ENCODE measurements around the gene CHST11. TPM values are rescaled to one million over a fixed set of nuclear protein-coding genes. Genes with fewer than 3 reads are reported as not detected.

Gene CHST11
- total RNA-seq, 1 donor, result 8.2 TPM

DNA sequence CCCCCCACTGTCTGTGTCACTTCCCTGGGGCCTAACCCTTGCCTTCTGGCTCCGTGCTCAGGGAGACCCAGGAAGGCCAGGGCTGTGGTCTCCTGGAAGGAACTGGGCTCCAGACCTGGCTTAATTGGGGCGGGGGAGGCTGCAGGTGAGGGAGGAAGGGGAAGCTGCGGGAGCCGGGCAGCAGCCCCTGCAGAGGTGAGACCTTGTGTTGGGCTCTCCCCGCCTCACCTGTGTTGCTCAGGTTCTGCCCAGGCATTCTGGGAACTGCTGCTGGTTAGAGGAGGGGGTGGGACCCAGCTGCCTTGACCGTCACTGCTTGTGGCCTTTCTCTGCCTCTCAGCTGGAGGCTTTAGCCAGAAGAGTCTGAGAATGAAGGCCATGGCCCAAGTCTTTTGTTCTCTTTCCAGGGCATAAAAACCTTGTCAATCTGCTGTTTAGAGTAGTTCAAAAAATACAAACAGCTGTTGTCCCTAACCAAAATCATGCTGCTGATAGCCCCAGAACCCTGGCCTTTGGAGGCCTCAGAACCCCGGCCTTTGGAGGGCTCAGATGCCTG, 247.6 kb downstream of the CHST11 start:
- no peak for DNase-seq (ENCODE audit: low read depth)
- TF ChIP-seq, protein P1, sequence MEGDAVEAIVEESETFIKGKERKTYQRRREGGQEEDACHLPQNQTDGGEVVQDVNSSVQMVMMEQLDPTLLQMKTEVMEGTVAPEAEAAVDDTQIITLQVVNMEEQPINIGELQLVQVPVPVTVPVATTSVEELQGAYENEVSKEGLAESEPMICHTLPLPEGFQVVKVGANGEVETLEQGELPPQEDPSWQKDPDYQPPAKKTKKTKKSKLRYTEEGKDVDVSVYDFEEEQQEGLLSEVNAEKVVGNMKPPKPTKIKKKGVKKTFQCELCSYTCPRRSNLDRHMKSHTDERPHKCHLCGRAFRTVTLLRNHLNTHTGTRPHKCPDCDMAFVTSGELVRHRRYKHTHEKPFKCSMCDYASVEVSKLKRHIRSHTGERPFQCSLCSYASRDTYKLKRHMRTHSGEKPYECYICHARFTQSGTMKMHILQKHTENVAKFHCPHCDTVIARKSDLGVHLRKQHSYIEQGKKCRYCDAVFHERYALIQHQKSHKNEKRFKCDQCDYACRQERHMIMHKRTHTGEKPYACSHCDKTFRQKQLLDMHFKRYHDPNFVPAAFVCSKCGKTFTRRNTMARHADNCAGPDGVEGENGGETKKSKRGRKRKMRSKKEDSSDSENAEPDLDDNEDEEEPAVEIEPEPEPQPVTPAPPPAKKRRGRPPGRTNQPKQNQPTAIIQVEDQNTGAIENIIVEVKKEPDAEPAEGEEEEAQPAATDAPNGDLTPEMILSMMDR (IDR thresholded peaks at IDR 0.05; ENCODE audit: insufficient read depth, low read depth, low read length), result no peak
- no peak overlapping the region for H3K4me3 ChIP-seq (ENCODE audit: low read depth, low read length)

DNA sequence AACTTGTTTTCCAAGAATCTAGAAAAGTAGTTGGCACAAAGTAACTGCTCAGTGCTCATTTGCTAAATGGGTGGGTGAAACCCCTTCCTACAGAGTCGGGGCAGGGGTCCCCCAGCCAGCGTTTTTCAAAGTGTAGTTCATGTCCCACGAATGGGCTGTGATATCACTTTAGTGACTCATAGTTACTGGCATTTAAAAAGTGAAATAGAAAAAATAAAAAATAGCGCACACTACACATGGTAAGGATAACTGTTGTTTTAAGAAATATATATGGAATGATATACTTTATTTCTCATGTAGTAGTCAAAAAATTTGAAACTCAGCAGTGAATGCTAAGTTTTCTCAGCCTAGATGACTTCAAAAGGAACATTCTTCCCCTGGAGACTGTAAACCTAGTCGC, 250.4 kb downstream of the CHST11 start:
- H3K4me3 ChIP-seq (ENCODE audit: low read depth, low read length), result no peak overlapping the region
- DNase-seq (ENCODE audit: low read depth), result no peak
- TF ChIP-seq, protein P1 (IDR thresholded peaks at IDR 0.05; ENCODE audit: insufficient read depth, low read depth, low read length), result no peak

DNA sequence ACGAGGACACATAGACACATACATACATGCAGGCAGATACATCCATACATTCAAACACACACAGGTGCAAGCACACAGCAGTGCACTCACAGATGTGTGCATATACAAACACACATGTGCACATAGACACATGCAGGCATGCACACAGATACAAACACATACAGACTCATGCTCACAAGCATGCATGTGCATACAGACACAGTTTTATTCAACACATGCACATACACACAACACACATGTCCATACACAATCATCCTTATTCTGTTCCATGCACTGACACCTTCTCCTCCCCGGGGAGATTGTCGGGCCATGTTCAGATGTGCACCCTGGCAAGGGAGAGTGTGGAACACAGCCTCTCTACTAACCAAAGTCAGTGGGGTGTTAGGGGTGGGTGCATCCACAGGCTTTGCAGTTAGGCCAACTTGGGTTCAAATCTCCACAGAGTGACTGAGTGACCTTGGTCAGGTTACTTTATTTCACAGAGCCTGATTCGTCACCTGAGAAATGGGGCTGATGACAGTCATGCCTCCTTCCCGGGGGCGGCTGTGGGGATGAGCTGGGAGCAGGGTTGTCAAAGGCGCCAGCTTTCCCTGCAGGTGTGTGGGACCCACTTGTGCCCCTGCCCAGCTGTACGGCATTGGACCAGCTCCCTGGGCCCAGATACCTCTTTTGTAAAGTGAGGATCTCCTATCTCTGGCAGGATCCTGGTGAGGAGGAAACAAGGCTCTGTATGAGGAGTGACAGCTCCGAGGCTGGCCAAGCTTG, 251.2 kb downstream of the CHST11 start:
- TF ChIP-seq, protein P1 (IDR thresholded peaks at IDR 0.05; ENCODE audit: insufficient read depth, low read depth, low read length), result no peak
- H3K4me3 ChIP-seq (ENCODE audit: low read depth, low read length), result no peak overlapping the region

DNA sequence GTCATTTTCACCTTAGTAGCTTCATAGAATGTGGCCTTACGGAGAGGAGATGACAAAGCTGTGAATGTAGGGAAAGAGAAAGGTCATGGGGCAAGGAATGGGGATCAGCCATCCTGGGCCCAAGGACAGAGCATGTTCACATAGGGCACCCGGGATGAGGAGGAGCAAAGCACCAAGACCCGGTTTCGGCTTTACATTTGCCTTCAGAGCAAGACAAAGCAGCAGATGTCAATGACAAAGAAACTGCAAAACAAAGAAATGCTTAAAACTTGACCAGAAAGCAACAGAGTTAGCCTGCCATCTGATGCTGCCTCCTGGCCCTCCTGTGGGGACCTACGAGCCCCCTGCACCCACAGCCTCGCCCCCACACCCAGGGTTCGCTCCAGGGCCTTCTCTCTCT, 252.1 kb downstream of the CHST11 start:
- H3K4me3 ChIP-seq (ENCODE audit: low read depth, low read length), result no peak overlapping the region
- TF ChIP-seq, protein P1 (IDR thresholded peaks at IDR 0.05; ENCODE audit: insufficient read depth, low read depth, low read length), result no peak
- DNase-seq (ENCODE audit: low read depth), result no peak

More for the DNA sequence above, 251.2 kb downstream of the CHST11 start:
- no peak for DNase-seq (ENCODE audit: low read depth)

DNA sequence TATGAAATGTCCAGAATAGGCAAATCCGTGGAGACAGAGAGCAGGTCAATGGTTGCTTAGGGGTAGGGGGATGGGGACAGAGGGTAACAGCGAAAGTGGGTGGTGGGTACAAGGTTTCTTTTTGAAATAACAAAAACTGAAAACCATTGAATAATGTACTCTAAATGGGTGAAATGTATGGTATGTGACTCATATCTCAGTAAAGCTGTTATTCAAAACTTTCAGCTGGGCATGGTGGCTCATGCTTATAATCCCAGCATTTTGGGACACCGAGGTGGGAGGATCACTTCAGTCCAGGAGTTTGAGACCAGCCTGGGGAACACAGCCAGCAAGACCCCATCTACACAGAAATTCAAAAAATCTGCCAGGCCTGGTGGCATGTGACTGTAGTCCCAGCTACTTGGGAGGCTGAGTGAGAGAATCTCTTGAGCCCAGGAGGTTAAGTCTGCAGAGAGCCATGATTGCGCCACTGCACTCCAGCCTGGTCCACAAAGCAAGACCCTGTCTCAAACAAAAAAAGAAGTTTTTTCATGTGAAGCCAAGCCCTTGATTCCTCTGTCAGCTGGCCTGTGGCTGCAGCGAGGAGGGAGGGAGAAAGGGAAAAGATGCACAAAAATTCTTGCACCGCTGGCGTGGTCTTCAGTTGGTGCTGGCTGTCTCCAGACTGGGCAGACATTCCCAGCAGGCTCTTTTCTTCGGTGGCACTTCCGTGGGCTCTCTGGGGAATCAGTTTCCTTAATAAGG, 253.1 kb downstream of the CHST11 start:
- DNase-seq (ENCODE audit: low read depth), result peak; percentile 42
- H3K4me3 ChIP-seq (ENCODE audit: low read depth, low read length), result no peak overlapping the region
- TF ChIP-seq, protein P1 (IDR thresholded peaks at IDR 0.05; ENCODE audit: insufficient read depth, low read depth, low read length), result no peak

DNA sequence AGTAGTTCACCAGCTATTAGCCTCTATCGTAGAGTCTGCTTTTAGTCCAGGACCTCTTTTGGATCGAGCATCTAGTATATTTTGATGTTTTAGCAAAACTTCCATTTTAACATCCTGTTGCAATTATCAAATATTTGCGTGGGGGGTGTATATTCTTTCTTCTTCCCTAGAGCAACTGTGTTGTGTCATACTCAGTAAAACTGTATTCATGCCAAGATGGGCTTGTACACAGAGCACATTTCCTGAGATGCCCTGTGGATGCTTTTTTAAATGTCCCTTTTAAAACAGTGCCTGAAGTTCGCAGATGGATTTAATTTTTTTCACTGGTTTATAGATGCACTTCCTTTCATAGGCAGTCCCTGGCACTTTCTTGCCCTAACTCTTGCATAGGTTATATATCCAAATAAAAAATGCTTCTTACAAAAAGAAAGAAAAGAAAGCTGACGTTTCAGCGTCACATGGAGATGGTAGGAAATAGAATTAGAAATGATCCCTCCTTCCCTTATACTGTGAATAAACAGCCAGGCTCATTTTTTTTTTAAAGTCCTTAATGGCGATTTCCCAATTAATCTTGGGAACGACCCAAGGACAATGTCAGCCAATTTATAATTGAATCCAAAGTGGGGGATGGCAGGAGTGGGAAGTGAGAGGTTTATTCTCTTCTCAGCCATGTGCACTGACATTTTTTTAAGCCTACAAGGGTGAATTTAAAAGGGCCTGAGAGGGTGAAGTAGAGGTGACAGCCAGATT, 254.4 kb downstream of the CHST11 start:
- peak; percentile 78 for DNase-seq (ENCODE audit: low read depth)
- TF ChIP-seq, protein P1 (IDR thresholded peaks at IDR 0.05; ENCODE audit: insufficient read depth, low read depth, low read length), result no peak
- no peak overlapping the region for H3K4me3 ChIP-seq (ENCODE audit: low read depth, low read length)

All from fibroblast of villous mesenchyme (primary cell).